GM12878 (cell line): ENCODE measurements around the gene DTX2. TPM values are rescaled to one million over a fixed set of nuclear protein-coding genes. Genes with fewer than 3 reads are reported as not detected.

Experiments used
- ATAC-seq: fragments of 200-7000 bp; cut with Tn5 transposase; 3 replicates; pipeline ENCODE4 v1.9.1; 2020; ENCODE audit warnings: mild to moderate bottlenecking, moderate library complexity
- BruUV-seq: library from RNA; stranded (reverse); fragments of 400-500 nt; replicated peaks from 2 replicates; lab custom pipeline; 2021; lab: Mats Ljungman, UMichigan
- CTCF ChIA-PET: fragments of 300-600 bp; sonication (Branson Sonifier 250); formaldehyde crosslinking; extraction: SDS; loops from one replicate; lab custom pipeline; 2021; ENCODE audit warnings: inconsistent platforms; lab: Yijun Ruan, JAX
- POLR2A ChIA-PET: fragments of 350-600 bp; formaldehyde crosslinking; extraction: SDS; loops from one replicate; lab custom pipeline; 2021; ENCODE audit warnings: inconsistent platforms; lab: Charles Lee
- RAD21 ChIA-PET: fragments of 300-600 bp; sonication (Branson Sonifier 250); formaldehyde crosslinking; loops from one replicate; lab custom pipeline; 2023; ENCODE audit warnings: antibody characterized with exemption; ENCODE audit not compliant: unreplicated experiment; lab: Charles Lee
- SMC1A ChIA-PET: fragments of 300-600 bp; sonication (Branson Sonifier 250); formaldehyde crosslinking; loops from one replicate; lab custom pipeline; 2023; ENCODE audit not compliant: unreplicated experiment, uncharacterized antibody; lab: Charles Lee
- DNase-seq: peaks from one replicate; pipeline ENCODE4 v3.0.0-alpha.2; 2011; ENCODE audit warnings: low read depth, low spot score
- FAIRE-seq: peaks from 3 replicates; lab custom pipeline; 2011; peaks lifted over from hg19 to GRCh38; lab: Jason Lieb, UNC
- H2AFZ ChIP-seq: 2 replicates; pipeline ENCODE4 v1.6.0; 2011; ENCODE audit warnings: low read depth, low read length, control low read depth; ENCODE audit not compliant: control insufficient read depth
- H3K27ac ChIP-seq: 2 replicates; pipeline ENCODE4 v1.5.1; 2011; ENCODE audit warnings: control low read depth; ENCODE audit not compliant: control insufficient read depth, insufficient read depth
- H3K27me3 ChIP-seq, 2 experiments: replicated peaks in 1 of 2; 2 replicates each; pipeline versions ENCODE4 v1.6.0 to v1.6.1; 2011; ENCODE audit warnings: low read length in 1 of 2; ENCODE audit not compliant: control insufficient read depth in 2 of 2, insufficient read depth in 2 of 2
- H3K36me3 ChIP-seq, 2 experiments: 2 replicates each; pipeline ENCODE4 v1.5.1; 2011; ENCODE audit warnings: low read length in 1 of 2; ENCODE audit not compliant: control insufficient read depth in 2 of 2, insufficient read depth in 2 of 2
- H3K4me1 ChIP-seq: 2 replicates; pipeline ENCODE4 v1.6.1; 2011; ENCODE audit warnings: mild to moderate bottlenecking, low read length, moderate library complexity, mixed read lengths; ENCODE audit not compliant: control insufficient read depth, insufficient read depth
- H3K4me2 ChIP-seq: 2 replicates; pipeline ENCODE4 v1.6.0; 2011; ENCODE audit warnings: control low read depth; ENCODE audit not compliant: control insufficient read depth, insufficient read depth
- H3K4me3 ChIP-seq: fragments of 200-600 bp; sonication (generic); 2 replicates; pipeline ENCODE4 v1.5.1; 2016
- H3K79me2 ChIP-seq: 2 replicates; pipeline ENCODE4 v1.6.0; 2011; ENCODE audit warnings: low read length; ENCODE audit not compliant: control insufficient read depth, insufficient read depth
- H3K9ac ChIP-seq: 2 replicates; pipeline ENCODE4 v1.8.0; 2011; ENCODE audit warnings: low read length, control low read depth, mixed read lengths; ENCODE audit not compliant: control insufficient read depth, insufficient read depth
- H3K9me3 ChIP-seq: replicated peaks from 3 replicates; pipeline ENCODE4 v1.5.1; 2011; ENCODE audit warnings: mild to moderate bottlenecking, low read length; ENCODE audit not compliant: control insufficient read depth, insufficient read depth
- H4K20me1 ChIP-seq: 2 replicates; pipeline ENCODE4 v1.6.0; 2011; ENCODE audit not compliant: control insufficient read depth, insufficient read depth
- BCL11A ChIP-seq: IDR thresholded peaks from 2 replicates; pipeline ENCODE4 v1.6.1; 2011; ENCODE audit warnings: low read depth, low read length
- CBX5 ChIP-seq: sonication (generic); IDR thresholded peaks from 2 replicates; pipeline ENCODE4 v1.6.1; 2016; ENCODE audit warnings: low read depth, moderate library complexity, mild to moderate bottlenecking, inconsistent platforms
- CHD4 ChIP-seq: fragments of 200-600 bp; sonication (generic); IDR thresholded peaks from 2 replicates; pipeline ENCODE4 v1.6.1; 2016; ENCODE audit warnings: mild to moderate bottlenecking
- HDAC6 ChIP-seq: fragments of 200-600 bp; sonication (generic); IDR thresholded peaks from one replicate; pipeline ENCODE4 v1.8.0; 2017; ENCODE audit warnings: antibody characterized with exemption; ENCODE audit not compliant: unreplicated experiment
- IKZF2 ChIP-seq, 2 experiments: fragments of 450-650 bp; IDR thresholded peaks; 2 replicates each; pipeline ENCODE4 v1.6.1; 2017; ENCODE audit warnings: mild to moderate bottlenecking in 2 of 2, moderate library complexity in 2 of 2
- NBN ChIP-seq: fragments of 450-650 bp; IDR thresholded peaks from 2 replicates; pipeline ENCODE4 v1.6.1; 2016
- PAX8 ChIP-seq: fragments of 450-650 bp; IDR thresholded peaks from 2 replicates; pipeline ENCODE4 v1.6.1; 2017; ENCODE audit warnings: mild to moderate bottlenecking, moderate library complexity
- PKNOX1 ChIP-seq: fragments of 450-650 bp; IDR thresholded peaks from 2 replicates; pipeline ENCODE4 v1.6.1; 2016; ENCODE audit warnings: mild to moderate bottlenecking
- RAD21 ChIP-seq: IDR thresholded peaks from 2 replicates; pipeline ENCODE4 v1.6.1; 2011; ENCODE audit warnings: mild to moderate bottlenecking, low read depth, low read length, moderate library complexity; ENCODE audit not compliant: insufficient read depth
- RB1 ChIP-seq: fragments of 450-650 bp; formaldehyde crosslinking; IDR thresholded peaks from 2 replicates; pipeline ENCODE4 v1.6.1; 2017; ENCODE audit warnings: mild to moderate bottlenecking, borderline replicate concordance
- RBBP5 ChIP-seq: fragments of 200-600 bp; sonication (generic); conservative IDR thresholded peaks from 2 replicates; pipeline ENCODE4 v1.6.1; 2016
- RELB ChIP-seq: fragments of 450-650 bp; IDR thresholded peaks from 2 replicates; pipeline ENCODE4 v1.6.1; 2017; ENCODE audit warnings: low read depth, mild to moderate bottlenecking, moderate library complexity
- SMC3 ChIP-seq: IDR thresholded peaks from 2 replicates; pipeline ENCODE4 v1.6.1; 2011; ENCODE audit warnings: low read length, improper control_type of control experiment, borderline replicate concordance
- SP1 ChIP-seq: IDR thresholded peaks from one replicate; pipeline ENCODE4 v1.6.1; 2011; ENCODE audit warnings: low read depth, low read length
- SRF ChIP-seq, 2 experiments: IDR thresholded peaks; 2 replicates each; pipeline ENCODE4 v1.6.1; 2011; ENCODE audit warnings: low read depth in 2 of 2, low read length in 2 of 2, mild to moderate bottlenecking in 1 of 2, moderate library complexity in 1 of 2
- TBL1XR1 ChIP-seq: IDR thresholded peaks from 2 replicates; pipeline ENCODE4 v1.6.1; 2012; ENCODE audit warnings: low read depth, low read length, improper control_type of control experiment
- WGBS: methylation state at CpG from one replicate; pipeline ENCODE4 v1.1.6; 2016; ENCODE audit warnings: low lambda C conversion rate; ENCODE audit not compliant: insufficient replicate concordance, insufficient coverage; ENCODE audit errors: missing lambda C conversion rate; 5-methylcytosine and 5-hydroxymethylcytosine counted together
- in situ Hi-C: fragments of 300-500 bp; cut with MboI; formaldehyde crosslinking; loops from 9 replicates; pipeline ENCODE4 v1.14.3; 2018; ENCODE audit warnings: mixed read lengths
- intact Hi-C: fragments of 100-400 bp; cut with micrococcal nuclease; formaldehyde crosslinking; loops from one replicate; pipeline ENCODE4 v1.14.2; 2022; ENCODE audit not compliant: unreplicated experiment
- polyA plus RNA-seq, 11 experiments: library from polyadenylated mRNA; depleted of rRNA in 4 of 11; unstranded in 6 of 11; stranded (reverse) in 5 of 11; fragments of >200 nt; fragmentation: Nextera tagmentation in 4 of 11; fragmentation: Illumina TruSeq in 1 of 11; extraction: Ambion mirVana in 4 of 11; extraction: Trizol in 1 of 11; gene quantifications; 1 replicate in 1 of 11; 2 replicates in 10 of 11; pipeline versions ENCODE4 v1.2.1 to v1.2.3, GENCODE V29; 2011 to 2016; ENCODE audit warnings: inconsistent platforms in 2 of 11, missing spikeins in 2 of 11, low read depth in 1 of 11
- total RNA-seq, 4 experiments: library from RNA; depleted of rRNA in 3 of 4; stranded (reverse); fragments of >200 nt in 3 of 4; fragmentation: Illumina TruSeq in 1 of 4; extraction: Trizol in 1 of 4; gene quantifications; 2 replicates each; pipeline versions ENCODE4 v1.2.1 to v1.2.3, GENCODE V29; 2013 to 2021
- TF ChIP-seq, protein P1 (sequence below): fragments of 450-650 bp; IDR thresholded peaks from 2 replicates; pipeline ENCODE4 v1.6.1; 2017; ENCODE audit warnings: borderline replicate concordance
- TF ChIP-seq, protein P2 (sequence below): fragments of 450-650 bp; IDR thresholded peaks from 2 replicates; pipeline ENCODE4 v1.6.1; 2017; ENCODE audit warnings: antibody characterized with exemption, mild to moderate bottlenecking, moderate library complexity

DTX2 gene
- total and polyA plus RNA-seq, 10 of the 15 experiments (the other 5 are each of a cell fraction or from before 2014, with no cell fraction given) = 0.14 to 31.0 (median 11.0) TPM

- no peaks in the 10 kb centered on the region for H3K79me2 ChIP-seq
- no peak overlapping the region for H3K4me2 ChIP-seq
- no peak overlapping the region for H3K9ac ChIP-seq
- no peaks in the 10 kb centered on the region for H3K4me1 ChIP-seq
- H3K4me3 ChIP-seq = no peak overlapping the region
- no peaks in the 10 kb centered on the region for H4K20me1 ChIP-seq
- H2AFZ ChIP-seq = no peak overlapping the region
- ChIA-PET RAD21 (interaction anchor here (0.5 kb wide), 1 partner anchor 78 kb away, joined by 3 read pairs; no protein-coding TSS in a partner anchor), POLR2A (no interaction called here), SMC1A (no interaction called here), CTCF (interaction anchor here (0.6 kb wide), 2 partner anchors 77 to 129 kb away, joined by 3 to 4 read pairs; no protein-coding TSS in a partner anchor)
- no peaks in the 10 kb centered on the region for H3K27me3 ChIP-seq
- in situ Hi-C loops = loop anchor here (25.0 kb wide), 1 partner anchor 498 kb away; no protein-coding TSS in a partner anchor
- ATAC-seq = no peak
- H3K27ac ChIP-seq = no peak overlapping the region
- DNase-seq = no peak
- BruUV-seq = no TSS peak
- H3K9me3 ChIP-seq = no peaks in the 10 kb centered on the region
- intact Hi-C loops = no loop called here
- WGBS = 60% methylated on average over 22 of the region's 29 CpGs
- H3K36me3 ChIP-seq = no peaks in the 10 kb centered on the region
- no peak for FAIRE-seq
- TF ChIP-seq RB1 (no peak), SMC3 (no peak), SP1 (no peak), CBX5 (no peak), HDAC6 (no peak), TBL1XR1 (no peak), RELB (no peak), BCL11A (no peak), RAD21 (no peak), PAX8 (no peak), RBBP5 (no peak), IKZF2 (IDR thresholded peaks at IDR 0.05) (no peak), CHD4 (no peak), PKNOX1 (no peak), SRF (IDR thresholded peaks at IDR 0.05; ENCODE audit: low read depth in 2 of 2, low read length in 2 of 2) (no peak), NBN (no peak)
- TF ChIP-seq, protein P1, sequence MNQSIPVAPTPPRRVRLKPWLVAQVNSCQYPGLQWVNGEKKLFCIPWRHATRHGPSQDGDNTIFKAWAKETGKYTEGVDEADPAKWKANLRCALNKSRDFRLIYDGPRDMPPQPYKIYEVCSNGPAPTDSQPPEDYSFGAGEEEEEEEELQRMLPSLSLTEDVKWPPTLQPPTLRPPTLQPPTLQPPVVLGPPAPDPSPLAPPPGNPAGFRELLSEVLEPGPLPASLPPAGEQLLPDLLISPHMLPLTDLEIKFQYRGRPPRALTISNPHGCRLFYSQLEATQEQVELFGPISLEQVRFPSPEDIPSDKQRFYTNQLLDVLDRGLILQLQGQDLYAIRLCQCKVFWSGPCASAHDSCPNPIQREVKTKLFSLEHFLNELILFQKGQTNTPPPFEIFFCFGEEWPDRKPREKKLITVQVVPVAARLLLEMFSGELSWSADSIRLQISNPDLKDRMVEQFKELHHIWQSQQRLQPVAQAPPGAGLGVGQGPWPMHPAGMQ = no peak
- TF ChIP-seq, protein P2, sequence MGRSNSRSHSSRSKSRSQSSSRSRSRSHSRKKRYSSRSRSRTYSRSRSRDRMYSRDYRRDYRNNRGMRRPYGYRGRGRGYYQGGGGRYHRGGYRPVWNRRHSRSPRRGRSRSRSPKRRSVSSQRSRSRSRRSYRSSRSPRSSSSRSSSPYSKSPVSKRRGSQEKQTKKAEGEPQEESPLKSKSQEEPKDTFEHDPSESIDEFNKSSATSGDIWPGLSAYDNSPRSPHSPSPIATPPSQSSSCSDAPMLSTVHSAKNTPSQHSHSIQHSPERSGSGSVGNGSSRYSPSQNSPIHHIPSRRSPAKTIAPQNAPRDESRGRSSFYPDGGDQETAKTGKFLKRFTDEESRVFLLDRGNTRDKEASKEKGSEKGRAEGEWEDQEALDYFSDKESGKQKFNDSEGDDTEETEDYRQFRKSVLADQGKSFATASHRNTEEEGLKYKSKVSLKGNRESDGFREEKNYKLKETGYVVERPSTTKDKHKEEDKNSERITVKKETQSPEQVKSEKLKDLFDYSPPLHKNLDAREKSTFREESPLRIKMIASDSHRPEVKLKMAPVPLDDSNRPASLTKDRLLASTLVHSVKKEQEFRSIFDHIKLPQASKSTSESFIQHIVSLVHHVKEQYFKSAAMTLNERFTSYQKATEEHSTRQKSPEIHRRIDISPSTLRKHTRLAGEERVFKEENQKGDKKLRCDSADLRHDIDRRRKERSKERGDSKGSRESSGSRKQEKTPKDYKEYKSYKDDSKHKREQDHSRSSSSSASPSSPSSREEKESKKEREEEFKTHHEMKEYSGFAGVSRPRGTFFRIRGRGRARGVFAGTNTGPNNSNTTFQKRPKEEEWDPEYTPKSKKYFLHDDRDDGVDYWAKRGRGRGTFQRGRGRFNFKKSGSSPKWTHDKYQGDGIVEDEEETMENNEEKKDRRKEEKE = no peak
Measured at GRCh38 chr7:76513817-76514799, 52.6 kb downstream of the DTX2 start.
